OCI-LY3 (cell line): ENCODE results near the gene ASH1L.
A peak's percentile ranks its signal among the peaks of the same experiment; 100 is the strongest.

Experiments used
- H2AFZ ChIP-seq: fragments of 200-600, 300-600 bp; shearing (Covaris generic); 2 replicates; pipeline ENCODE4 v1.6.0; 2014; ENCODE audit warnings: antibody characterized with exemption, low read depth, low read length
- H3K27ac ChIP-seq: fragments of 200-600, 300-600 bp; sonication (generic); 2 replicates; pipeline ENCODE4 v1.5.1; 2014; ENCODE audit warnings: mild to moderate bottlenecking, low read length, moderate library complexity, mixed read lengths
- H3K27me3 ChIP-seq: fragments of 200-600, 300-600 bp; sonication (generic); 2 replicates; pipeline ENCODE4 v1.6.1; 2014; ENCODE audit warnings: low read depth, low read length, mixed read lengths
- H3K36me3 ChIP-seq: fragments of 200-600, 300-600 bp; sonication (generic); replicated peaks from 2 replicates; pipeline ENCODE3; 2014; ENCODE audit warnings: low read depth, low read length, mixed read lengths
- H3K4me1 ChIP-seq: fragments of 300-600, 200-600 bp; sonication (generic); 2 replicates; pipeline ENCODE4 v1.6.1; 2014; ENCODE audit warnings: low read length, mixed read lengths
- H3K4me2 ChIP-seq: fragments of 200-600, 300-600 bp; sonication (generic); 2 replicates; pipeline ENCODE4 v1.6.1; 2014; ENCODE audit warnings: low read length, mixed read lengths
- H3K4me3 ChIP-seq: fragments of 300-600, 200-600 bp; sonication (generic); 2 replicates; pipeline ENCODE4 v1.5.1; 2014; ENCODE audit warnings: antibody characterized with exemption, mild to moderate bottlenecking, low read length, moderate library complexity
- H3K79me2 ChIP-seq: fragments of 300-600, 200-600 bp; shearing (Covaris generic); 2 replicates; pipeline ENCODE4 v1.6.1; 2014; ENCODE audit warnings: mild to moderate bottlenecking, low read length, mixed read lengths
- H3K9ac ChIP-seq: fragments of 300-600, 200-600 bp; shearing (Covaris generic); 2 replicates; pipeline ENCODE4 v1.6.0; 2014; ENCODE audit warnings: mild to moderate bottlenecking, low read length, moderate library complexity
- H3K9me3 ChIP-seq: fragments of 200-600, 300-600 bp; shearing (Covaris generic); 2 replicates; pipeline ENCODE4 v1.6.1; 2014; ENCODE audit warnings: low read length, mixed read lengths; ENCODE audit not compliant: insufficient read depth
- H4K20me1 ChIP-seq: fragments of 200-600, 300-600 bp; sonication (generic); 2 replicates; pipeline ENCODE4 v1.6.1; 2016; ENCODE audit warnings: low read length, mixed read lengths; ENCODE audit not compliant: insufficient read depth
- EZH2phosphoT487 ChIP-seq: fragments of 200-600 bp; shearing (Covaris generic); IDR thresholded peaks from 2 replicates; pipeline ENCODE4 v1.6.1; 2018; ENCODE audit warnings: antibody characterized with exemption, mixed run types, low read depth
- TF ChIP-seq, protein P1 (sequence below): fragments of 200-600, 300-600 bp; sonication (generic); IDR thresholded peaks from 2 replicates; pipeline ENCODE4 v1.5.1; 2014; ENCODE audit warnings: antibody characterized with exemption, low read length, low read depth

The ASH1L gene

DNA sequence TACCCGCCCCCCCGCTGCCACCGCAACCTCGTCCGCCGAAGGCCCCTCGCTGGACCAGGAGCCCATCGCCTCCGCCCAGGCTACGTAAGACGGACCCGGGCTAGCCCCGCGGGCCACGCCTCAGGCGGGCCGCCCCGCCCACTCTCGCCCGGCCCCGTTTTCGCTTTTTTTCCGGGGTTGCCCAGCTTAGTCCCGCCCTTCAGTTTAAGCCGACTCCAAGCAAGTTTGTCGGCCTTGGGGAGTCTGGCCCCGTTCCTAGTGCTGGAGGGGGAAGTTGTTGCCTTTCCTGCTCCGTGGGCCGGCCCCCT is 238.9 kb downstream of the ASH1L start:
- Histone ChIP-seq H3K79me2 (no peaks in the 10 kb centered on the region), H2AFZ (peak overlapping the region; percentile 49; the same call in 1 of the 2 replicates), H3K4me3 (peak overlapping the region; percentile 93), H3K4me1 (peaks cover 6% of the 10 kb centered on the region), H3K9ac (peak overlapping the region; percentile 99), H3K9me3 (no peaks in the 10 kb centered on the region), H4K20me1 (peaks cover 19% of the 10 kb centered on the region), H3K36me3 (peaks cover 22% of the 10 kb centered on the region), H3K4me2 (peak overlapping the region; percentile 96), H3K27ac (peak overlapping the region; percentile 82), H3K27me3 (no peaks in the 10 kb centered on the region)
- no peak for TF ChIP-seq EZH2phosphoT487
- TF ChIP-seq, protein P1, sequence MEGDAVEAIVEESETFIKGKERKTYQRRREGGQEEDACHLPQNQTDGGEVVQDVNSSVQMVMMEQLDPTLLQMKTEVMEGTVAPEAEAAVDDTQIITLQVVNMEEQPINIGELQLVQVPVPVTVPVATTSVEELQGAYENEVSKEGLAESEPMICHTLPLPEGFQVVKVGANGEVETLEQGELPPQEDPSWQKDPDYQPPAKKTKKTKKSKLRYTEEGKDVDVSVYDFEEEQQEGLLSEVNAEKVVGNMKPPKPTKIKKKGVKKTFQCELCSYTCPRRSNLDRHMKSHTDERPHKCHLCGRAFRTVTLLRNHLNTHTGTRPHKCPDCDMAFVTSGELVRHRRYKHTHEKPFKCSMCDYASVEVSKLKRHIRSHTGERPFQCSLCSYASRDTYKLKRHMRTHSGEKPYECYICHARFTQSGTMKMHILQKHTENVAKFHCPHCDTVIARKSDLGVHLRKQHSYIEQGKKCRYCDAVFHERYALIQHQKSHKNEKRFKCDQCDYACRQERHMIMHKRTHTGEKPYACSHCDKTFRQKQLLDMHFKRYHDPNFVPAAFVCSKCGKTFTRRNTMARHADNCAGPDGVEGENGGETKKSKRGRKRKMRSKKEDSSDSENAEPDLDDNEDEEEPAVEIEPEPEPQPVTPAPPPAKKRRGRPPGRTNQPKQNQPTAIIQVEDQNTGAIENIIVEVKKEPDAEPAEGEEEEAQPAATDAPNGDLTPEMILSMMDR = no peak

DNA sequence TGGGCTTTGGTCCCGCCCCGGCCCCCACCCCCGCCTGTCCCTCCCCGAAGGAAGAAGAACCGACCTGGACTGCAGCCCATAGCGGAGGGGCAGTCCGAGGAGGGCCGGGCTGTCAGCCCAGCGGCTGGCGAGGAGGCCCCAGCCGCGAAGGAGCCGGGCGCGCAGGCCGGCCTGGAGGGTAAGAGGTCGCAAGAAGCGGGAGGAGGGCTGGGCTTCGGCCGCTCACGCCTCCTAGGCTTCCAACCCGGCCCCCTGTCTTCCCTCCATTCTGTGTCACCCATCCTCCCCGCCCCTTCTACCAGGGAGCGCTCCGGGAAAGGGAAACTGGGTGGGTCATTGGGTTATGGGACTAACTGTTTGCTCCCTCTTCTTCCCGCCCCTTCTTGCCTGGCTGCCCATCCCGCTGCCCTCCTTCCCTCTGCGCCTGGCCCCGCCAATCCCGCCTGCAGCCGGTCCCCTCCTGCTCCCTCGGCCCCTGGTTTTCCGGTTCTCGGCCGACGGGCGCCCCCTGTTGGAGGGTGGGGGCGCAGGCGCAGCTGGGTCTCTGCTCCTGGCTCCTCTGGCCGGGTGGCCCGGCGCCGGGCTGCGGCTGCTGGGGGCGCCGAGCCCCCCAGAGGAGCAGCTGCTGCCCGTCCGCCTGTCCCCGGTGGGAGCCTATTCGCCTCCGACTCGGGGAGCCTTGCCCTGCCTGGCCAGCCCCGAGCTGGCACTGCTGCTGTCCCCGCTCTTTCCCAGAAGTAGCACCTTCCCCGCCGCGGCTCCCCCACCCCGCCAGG is 239.5 kb downstream of the ASH1L start:
- Histone ChIP-seq H3K79me2 (no peaks in the 10 kb centered on the region), H3K27ac (peak overlapping the region; percentile 82), H2AFZ (no peak overlapping the region), H3K4me1 (peaks cover 6% of the 10 kb centered on the region), H4K20me1 (peaks cover 24% of the 10 kb centered on the region), H3K9me3 (no peaks in the 10 kb centered on the region), H3K9ac (peak overlapping the region; percentile 99), H3K4me3 (peak overlapping the region; percentile 93), H3K4me2 (peak overlapping the region; percentile 96), H3K36me3 (peaks cover 27% of the 10 kb centered on the region), H3K27me3 (no peaks in the 10 kb centered on the region)
- TF ChIP-seq, protein P1 = peak; percentile 93
- no peak for TF ChIP-seq EZH2phosphoT487

DNA sequence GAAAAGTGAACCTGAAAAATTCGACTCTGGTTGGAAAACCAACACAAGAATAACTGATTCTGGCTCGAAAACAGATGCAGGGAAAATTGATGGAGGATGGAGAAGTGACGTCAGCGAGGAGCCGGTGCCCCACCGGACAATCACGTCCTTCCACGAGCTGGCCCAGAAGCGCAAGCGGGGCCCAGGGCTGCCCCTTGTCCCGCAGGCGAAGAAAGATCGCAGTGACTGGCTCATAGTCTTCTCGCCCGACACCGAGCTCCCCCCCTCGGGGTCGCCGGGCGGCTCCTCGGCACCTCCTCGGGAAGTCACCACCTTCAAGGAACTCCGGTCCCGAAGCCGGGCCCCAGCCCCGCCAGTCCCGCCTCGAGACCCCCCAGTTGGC is 240.0 kb downstream of the ASH1L start:
- peak overlapping the region; percentile 93 for H3K4me3 ChIP-seq
- no peaks in the 10 kb centered on the region for H3K79me2 ChIP-seq
- H3K27ac ChIP-seq = no peak overlapping the region
- peaks cover 30% of the 10 kb centered on the region for H3K36me3 ChIP-seq
- H3K4me1 ChIP-seq = peaks cover 6% of the 10 kb centered on the region
- peaks cover 28% of the 10 kb centered on the region for H4K20me1 ChIP-seq
- no peak overlapping the region for H2AFZ ChIP-seq
- TF ChIP-seq, protein P1 = no peak
- no peak for TF ChIP-seq EZH2phosphoT487
- H3K9ac ChIP-seq = no peak overlapping the region
- no peaks in the 10 kb centered on the region for H3K9me3 ChIP-seq
- H3K4me2 ChIP-seq = peak overlapping the region; percentile 96
- no peaks in the 10 kb centered on the region for H3K27me3 ChIP-seq

- Histone ChIP-seq H3K36me3 (peaks cover 37% of the 10 kb centered on the region), H3K9ac (no peak overlapping the region), H3K27ac (no peak overlapping the region), H3K9me3 (no peaks in the 10 kb centered on the region), H3K4me1 (peaks cover 9% of the 10 kb centered on the region), H3K4me2 (peak overlapping the region; percentile 96), H3K4me3 (peak overlapping the region; percentile 93; the same call in 1 of the 2 replicates), H3K79me2 (no peaks in the 10 kb centered on the region), H4K20me1 (peaks cover 33% of the 10 kb centered on the region), H2AFZ (no peak overlapping the region), H3K27me3 (no peaks in the 10 kb centered on the region)
- no peak for TF ChIP-seq EZH2phosphoT487
- TF ChIP-seq, protein P1 = no peak
These were observed 240.7 kb downstream of the ASH1L start for GRCh38 chr1:155321639-155322503.
